WTC11 (cell line): ENCODE results near the gene STK40. TPM values are rescaled to one million over a fixed set of nuclear protein-coding genes. Genes with fewer than 3 reads are reported as not detected.

Experiments used
- ATAC-seq: fragments of 200-7000 bp; cut with Tn5 transposase; 2 replicates; pipeline ENCODE4 v1.10.0; 2021; ENCODE audit warnings: mild to moderate bottlenecking, moderate library complexity
- CTCF ChIA-PET: fragments of 300-600 bp; sonication (Branson Sonifier 250); formaldehyde crosslinking; loops from one replicate; lab custom pipeline; 2021; ENCODE audit warnings: antibody characterized with exemption; lab: Charles Lee
- POLR2A ChIA-PET: fragments of 350-600 bp; sonication (Branson Sonifier 250); formaldehyde crosslinking; loops from one replicate; lab custom pipeline; 2021; ENCODE audit warnings: antibody characterized with exemption; lab: Charles Lee
- DNase-seq: peaks from one replicate; pipeline ENCODE4 v3.0.0; 2021; ENCODE audit warnings: low spot score
- H3K27ac Mint-ChIP-seq: 2 replicates; pipeline ENCODE4 v1.8.0; 2021; ENCODE audit warnings: mixed read lengths
- H3K27me3 Mint-ChIP-seq: 2 replicates; pipeline ENCODE4 v1.8.0; 2021; ENCODE audit warnings: low read depth, mild to moderate bottlenecking, moderate library complexity, mixed read lengths
- H3K36me3 Mint-ChIP-seq: 2 replicates; pipeline ENCODE4 v1.8.0; 2021; ENCODE audit warnings: mixed read lengths
- H3K4me1 Mint-ChIP-seq: 2 replicates; pipeline ENCODE4 v1.8.0; 2022; ENCODE audit warnings: mixed read lengths
- H3K4me3 Mint-ChIP-seq: 2 replicates; pipeline ENCODE4 v1.8.0; 2021; ENCODE audit warnings: mild to moderate bottlenecking, moderate library complexity, mixed read lengths
- H3K9me3 Mint-ChIP-seq: 2 replicates; pipeline ENCODE4 v1.8.0; 2021; ENCODE audit warnings: mixed read lengths
- ATF1 ChIP-seq: sonication (generic); formaldehyde crosslinking; IDR thresholded peaks from 2 replicates; pipeline ENCODE4 v1.8.1; 2023; ENCODE audit warnings: mild to moderate bottlenecking, moderate library complexity, missing genetic modification reagents
- CREM ChIP-seq: sonication (generic); formaldehyde crosslinking; IDR thresholded peaks from 2 replicates; pipeline ENCODE4 v1.8.1; 2022; ENCODE audit warnings: mild to moderate bottlenecking, missing genetic modification reagents, moderate library complexity
- ESRRA ChIP-seq: sonication (generic); formaldehyde crosslinking; IDR thresholded peaks from 2 replicates; pipeline ENCODE4 v1.8.1; 2022; ENCODE audit warnings: mild to moderate bottlenecking, missing genetic modification reagents, borderline replicate concordance
- GTF2I ChIP-seq: fragments of 250-450 bp; sonication (Bioruptor Pico); conservative IDR thresholded peaks from 2 replicates; pipeline ENCODE4 v1.4.0; 2021; ENCODE audit warnings: mild to moderate bottlenecking
- JAZF1 ChIP-seq: fragments of 250-450 bp; sonication (Bioruptor Pico); IDR thresholded peaks from 2 replicates; pipeline ENCODE4 v1.9.0; 2021; ENCODE audit warnings: moderate library complexity, mild to moderate bottlenecking, inconsistent platforms
- JUN ChIP-seq: sonication (generic); formaldehyde crosslinking; IDR thresholded peaks from 2 replicates; pipeline ENCODE4 v1.8.0; 2023; ENCODE audit warnings: mild to moderate bottlenecking, missing genetic modification reagents
- NR2C2 ChIP-seq: sonication (generic); formaldehyde crosslinking; IDR thresholded peaks from 2 replicates; pipeline ENCODE4 v1.8.0; 2022; ENCODE audit warnings: mild to moderate bottlenecking, missing genetic modification reagents
- RELA ChIP-seq: sonication (generic); formaldehyde crosslinking; IDR thresholded peaks from 2 replicates; pipeline ENCODE4 v1.8.1; 2022; ENCODE audit warnings: missing genetic modification reagents, mild to moderate bottlenecking, borderline replicate concordance
- SP1 ChIP-seq: sonication (generic); formaldehyde crosslinking; conservative IDR thresholded peaks from 2 replicates; pipeline ENCODE4 v1.8.1; 2022; ENCODE audit warnings: missing genetic modification reagents
- TCF7 ChIP-seq: sonication (generic); formaldehyde crosslinking; IDR thresholded peaks from 2 replicates; pipeline ENCODE4 v1.8.0; 2022; ENCODE audit warnings: mild to moderate bottlenecking, low read depth, missing genetic modification reagents, moderate library complexity
- ZBTB21 ChIP-seq: sonication (generic); formaldehyde crosslinking; IDR thresholded peaks from 2 replicates; pipeline ENCODE4 v1.8.1; 2023; ENCODE audit warnings: mild to moderate bottlenecking, missing genetic modification reagents, borderline replicate concordance
- ZNF232 ChIP-seq: sonication (generic); formaldehyde crosslinking; IDR thresholded peaks from 2 replicates; pipeline ENCODE4 v1.8.0; 2022; ENCODE audit warnings: mild to moderate bottlenecking, missing genetic modification reagents
- ZNF263 ChIP-seq: sonication (generic); formaldehyde crosslinking; IDR thresholded peaks from 2 replicates; pipeline ENCODE4 v1.8.1; 2022; ENCODE audit warnings: low read depth, mild to moderate bottlenecking, moderate library complexity, missing genetic modification reagents
- ZNF317 ChIP-seq: sonication (generic); formaldehyde crosslinking; IDR thresholded peaks from 2 replicates; pipeline ENCODE4 v1.8.1; 2023; ENCODE audit warnings: low read depth, mild to moderate bottlenecking, moderate library complexity, missing genetic modification reagents, borderline replicate concordance
- ZNF396 ChIP-seq: fragments of 250-450 bp; sonication (Bioruptor Pico); IDR thresholded peaks from 2 replicates; pipeline ENCODE4 v1.8.0; 2021; ENCODE audit warnings: mild to moderate bottlenecking, moderate library complexity, borderline replicate concordance
- total RNA-seq: library from RNA; stranded (reverse); gene quantifications from 3 replicates; pipeline ENCODE4 v1.2.3, GENCODE V29; 2021
- TF ChIP-seq, protein P1 (sequence below): sonication (generic); formaldehyde crosslinking; IDR thresholded peaks from 2 replicates; pipeline ENCODE4 v1.8.0; 2022; ENCODE audit warnings: mild to moderate bottlenecking, missing genetic modification reagents
- TF ChIP-seq, protein P2 (sequence below): sonication (generic); formaldehyde crosslinking; IDR thresholded peaks from 2 replicates; pipeline ENCODE4 v1.8.1; 2023; ENCODE audit warnings: mild to moderate bottlenecking, missing genetic modification reagents
- TF ChIP-seq, protein P3 (sequence below): fragments of 250-450 bp; sonication (Bioruptor Pico); IDR thresholded peaks from 2 replicates; pipeline ENCODE4 v1.9.0; 2021; ENCODE audit warnings: mild to moderate bottlenecking
- TF ChIP-seq, protein P4 (sequence below): fragments of 250-450 bp; sonication (Bioruptor Pico); IDR thresholded peaks from 2 replicates; pipeline ENCODE4 v1.9.0; 2021; ENCODE audit warnings: mild to moderate bottlenecking, borderline replicate concordance

STK40 gene
- total RNA-seq, 1 experiment from 2014 or later: 24.7 TPM

DNA sequence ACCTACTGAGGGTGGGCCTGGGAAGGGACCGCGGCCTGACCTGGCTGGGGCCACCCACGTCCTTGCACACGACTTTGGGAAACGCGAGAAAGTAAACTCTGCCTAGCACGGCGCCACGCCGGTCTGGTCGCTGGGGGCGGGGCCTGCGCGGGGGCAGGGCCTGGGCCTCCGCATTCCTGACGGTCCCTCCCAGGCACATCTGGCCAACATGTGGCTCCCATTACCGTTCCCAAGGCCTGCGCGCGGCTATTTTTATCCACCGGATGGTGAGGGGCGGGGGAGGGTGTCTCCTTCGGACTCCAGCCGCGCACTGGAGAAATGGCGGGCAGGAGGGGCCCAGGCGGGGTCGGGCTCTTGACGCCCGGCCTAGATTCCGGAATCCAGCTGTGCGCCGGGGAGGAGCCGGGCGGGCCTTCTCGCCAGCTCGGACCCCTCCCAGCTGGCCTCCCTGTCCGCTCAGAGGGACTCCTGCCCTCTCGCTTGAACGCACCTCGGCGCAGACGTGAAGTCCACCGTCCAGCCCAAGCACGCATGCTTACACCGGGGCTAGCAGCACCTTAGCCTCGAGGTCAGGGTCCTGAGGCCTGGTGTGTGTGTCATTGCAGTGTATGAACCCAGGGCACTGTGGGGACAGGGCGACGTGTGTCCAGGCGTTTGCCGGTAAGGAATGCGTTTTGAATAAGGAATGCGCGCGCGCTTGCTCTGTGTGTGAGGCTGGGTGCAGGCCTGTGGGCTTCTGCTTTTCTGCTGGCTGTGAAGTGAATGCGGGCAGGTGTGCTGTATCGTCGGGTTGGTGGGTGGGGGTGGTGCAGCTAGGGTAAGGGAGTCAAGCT, 64.4 kb downstream of the STK40 start (continued):
- TF ChIP-seq GTF2I (CRISPR knock-in tag) (no peak), RELA (no peak), ZNF396 (CRISPR knock-in tag) (no peak), SP1 (CRISPR knock-in tag) (peak; percentile 84), NR2C2 (CRISPR knock-in tag) (no peak), ZBTB21 (CRISPR knock-in tag) (peak; percentile 66; the same call in 1 of the 2 replicates)
- TF ChIP-seq, protein P1, sequence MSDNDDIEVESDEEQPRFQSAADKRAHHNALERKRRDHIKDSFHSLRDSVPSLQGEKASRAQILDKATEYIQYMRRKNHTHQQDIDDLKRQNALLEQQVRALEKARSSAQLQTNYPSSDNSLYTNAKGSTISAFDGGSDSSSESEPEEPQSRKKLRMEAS: peak; percentile 96
- TF ChIP-seq, protein P2, sequence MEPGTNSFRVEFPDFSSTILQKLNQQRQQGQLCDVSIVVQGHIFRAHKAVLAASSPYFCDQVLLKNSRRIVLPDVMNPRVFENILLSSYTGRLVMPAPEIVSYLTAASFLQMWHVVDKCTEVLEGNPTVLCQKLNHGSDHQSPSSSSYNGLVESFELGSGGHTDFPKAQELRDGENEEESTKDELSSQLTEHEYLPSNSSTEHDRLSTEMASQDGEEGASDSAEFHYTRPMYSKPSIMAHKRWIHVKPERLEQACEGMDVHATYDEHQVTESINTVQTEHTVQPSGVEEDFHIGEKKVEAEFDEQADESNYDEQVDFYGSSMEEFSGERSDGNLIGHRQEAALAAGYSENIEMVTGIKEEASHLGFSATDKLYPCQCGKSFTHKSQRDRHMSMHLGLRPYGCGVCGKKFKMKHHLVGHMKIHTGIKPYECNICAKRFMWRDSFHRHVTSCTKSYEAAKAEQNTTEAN: peak; percentile 90; the same call in 1 of the 2 replicates
- TF ChIP-seq, protein P3, sequence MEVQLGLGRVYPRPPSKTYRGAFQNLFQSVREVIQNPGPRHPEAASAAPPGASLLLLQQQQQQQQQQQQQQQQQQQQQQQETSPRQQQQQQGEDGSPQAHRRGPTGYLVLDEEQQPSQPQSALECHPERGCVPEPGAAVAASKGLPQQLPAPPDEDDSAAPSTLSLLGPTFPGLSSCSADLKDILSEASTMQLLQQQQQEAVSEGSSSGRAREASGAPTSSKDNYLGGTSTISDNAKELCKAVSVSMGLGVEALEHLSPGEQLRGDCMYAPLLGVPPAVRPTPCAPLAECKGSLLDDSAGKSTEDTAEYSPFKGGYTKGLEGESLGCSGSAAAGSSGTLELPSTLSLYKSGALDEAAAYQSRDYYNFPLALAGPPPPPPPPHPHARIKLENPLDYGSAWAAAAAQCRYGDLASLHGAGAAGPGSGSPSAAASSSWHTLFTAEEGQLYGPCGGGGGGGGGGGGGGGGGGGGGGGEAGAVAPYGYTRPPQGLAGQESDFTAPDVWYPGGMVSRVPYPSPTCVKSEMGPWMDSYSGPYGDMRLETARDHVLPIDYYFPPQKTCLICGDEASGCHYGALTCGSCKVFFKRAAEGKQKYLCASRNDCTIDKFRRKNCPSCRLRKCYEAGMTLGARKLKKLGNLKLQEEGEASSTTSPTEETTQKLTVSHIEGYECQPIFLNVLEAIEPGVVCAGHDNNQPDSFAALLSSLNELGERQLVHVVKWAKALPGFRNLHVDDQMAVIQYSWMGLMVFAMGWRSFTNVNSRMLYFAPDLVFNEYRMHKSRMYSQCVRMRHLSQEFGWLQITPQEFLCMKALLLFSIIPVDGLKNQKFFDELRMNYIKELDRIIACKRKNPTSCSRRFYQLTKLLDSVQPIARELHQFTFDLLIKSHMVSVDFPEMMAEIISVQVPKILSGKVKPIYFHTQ (CRISPR knock-in tag): no peak
- TF ChIP-seq, protein P4, sequence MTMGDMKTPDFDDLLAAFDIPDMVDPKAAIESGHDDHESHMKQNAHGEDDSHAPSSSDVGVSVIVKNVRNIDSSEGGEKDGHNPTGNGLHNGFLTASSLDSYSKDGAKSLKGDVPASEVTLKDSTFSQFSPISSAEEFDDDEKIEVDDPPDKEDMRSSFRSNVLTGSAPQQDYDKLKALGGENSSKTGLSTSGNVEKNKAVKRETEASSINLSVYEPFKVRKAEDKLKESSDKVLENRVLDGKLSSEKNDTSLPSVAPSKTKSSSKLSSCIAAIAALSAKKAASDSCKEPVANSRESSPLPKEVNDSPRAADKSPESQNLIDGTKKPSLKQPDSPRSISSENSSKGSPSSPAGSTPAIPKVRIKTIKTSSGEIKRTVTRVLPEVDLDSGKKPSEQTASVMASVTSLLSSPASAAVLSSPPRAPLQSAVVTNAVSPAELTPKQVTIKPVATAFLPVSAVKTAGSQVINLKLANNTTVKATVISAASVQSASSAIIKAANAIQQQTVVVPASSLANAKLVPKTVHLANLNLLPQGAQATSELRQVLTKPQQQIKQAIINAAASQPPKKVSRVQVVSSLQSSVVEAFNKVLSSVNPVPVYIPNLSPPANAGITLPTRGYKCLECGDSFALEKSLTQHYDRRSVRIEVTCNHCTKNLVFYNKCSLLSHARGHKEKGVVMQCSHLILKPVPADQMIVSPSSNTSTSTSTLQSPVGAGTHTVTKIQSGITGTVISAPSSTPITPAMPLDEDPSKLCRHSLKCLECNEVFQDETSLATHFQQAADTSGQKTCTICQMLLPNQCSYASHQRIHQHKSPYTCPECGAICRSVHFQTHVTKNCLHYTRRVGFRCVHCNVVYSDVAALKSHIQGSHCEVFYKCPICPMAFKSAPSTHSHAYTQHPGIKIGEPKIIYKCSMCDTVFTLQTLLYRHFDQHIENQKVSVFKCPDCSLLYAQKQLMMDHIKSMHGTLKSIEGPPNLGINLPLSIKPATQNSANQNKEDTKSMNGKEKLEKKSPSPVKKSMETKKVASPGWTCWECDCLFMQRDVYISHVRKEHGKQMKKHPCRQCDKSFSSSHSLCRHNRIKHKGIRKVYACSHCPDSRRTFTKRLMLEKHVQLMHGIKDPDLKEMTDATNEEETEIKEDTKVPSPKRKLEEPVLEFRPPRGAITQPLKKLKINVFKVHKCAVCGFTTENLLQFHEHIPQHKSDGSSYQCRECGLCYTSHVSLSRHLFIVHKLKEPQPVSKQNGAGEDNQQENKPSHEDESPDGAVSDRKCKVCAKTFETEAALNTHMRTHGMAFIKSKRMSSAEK (CRISPR knock-in tag): no peak; the same call in 1 of the 2 replicates
- TF ChIP-seq, all 79 proteins: peak for 33

DNA sequence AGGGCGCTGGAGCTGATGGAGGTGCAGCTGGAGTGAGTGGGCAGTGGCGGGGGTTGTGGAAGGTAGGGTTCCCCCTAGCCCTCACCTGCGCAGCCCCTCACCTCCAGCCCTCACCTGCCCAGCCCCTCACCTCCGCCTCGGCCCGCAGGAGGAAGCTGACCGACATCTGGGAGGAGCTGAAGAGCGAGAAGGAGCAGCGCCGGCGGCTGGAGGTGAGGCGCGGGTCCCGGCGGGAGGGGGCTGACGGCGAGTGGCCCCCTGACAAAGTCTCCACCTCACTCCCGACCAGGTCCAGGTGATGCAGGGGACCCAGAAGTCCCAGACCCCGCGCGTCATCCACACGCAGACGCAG, 65.0 kb downstream of the STK40 start:
- peaks cover 10% of the 10 kb centered on the region for H3K27me3 Mint-ChIP-seq
- CTCF ChIA-PET: interaction anchor here (0.6 to 4.8 kb wide), 6 partner anchors 14 to 133 kb away, joined by 3 to 32 read pairs (median 4); partner anchors contain the start of genes OSCP1, SH3D21 and THRAP3
- peak overlapping the region; percentile 89 for H3K4me3 Mint-ChIP-seq
- TF ChIP-seq ATF1 (CRISPR knock-in tag): no peak
- 0 out of 2 replicates have a peak, but pooled peaks have one; percentile 11 for TF ChIP-seq ESRRA
- 0 out of 2 replicates have a peak, but pooled peaks have one; percentile 8 for TF ChIP-seq ZNF263 (CRISPR knock-in tag)
- no peak for TF ChIP-seq TCF7 (CRISPR knock-in tag)
- no peak for TF ChIP-seq ZNF232 (CRISPR knock-in tag)
- no peak for TF ChIP-seq RELA
- TF ChIP-seq ZNF317 (CRISPR knock-in tag): no peak
- TF ChIP-seq, protein P3 (CRISPR knock-in tag): no peak
- TF ChIP-seq CREM (CRISPR knock-in tag): no peak
- TF ChIP-seq JAZF1 (CRISPR knock-in tag): no peak
- TF ChIP-seq JUN: peak; percentile 34; the same call in 1 of the 2 replicates
- TF ChIP-seq, protein P2: no peak
- DNase-seq (peak; percentile 56), ATAC-seq (peak; percentile 4)
- POLR2A ChIA-PET: interaction anchor here (0.5 to 7.3 kb wide), 7 partner anchors 14 to 171 kb away, joined by 3 to 77 read pairs (median 8); partner anchors contain the start of genes SH3D21 and STK40
- peaks cover 24% of the 10 kb centered on the region for H3K4me1 Mint-ChIP-seq
- no peaks in the 10 kb centered on the region for H3K9me3 Mint-ChIP-seq
- H3K27ac Mint-ChIP-seq: peak overlapping the region; percentile 97
- H3K36me3 Mint-ChIP-seq: peaks cover 9% of the 10 kb centered on the region
